DOHH2 (cell line): ENCODE measurements around the gene LRRC23.
A peak's percentile ranks its signal among the peaks of the same experiment; 100 is the strongest.

Source experiments
- CTCF ChIP-seq: fragments of 200-600 bp; sonication (generic); IDR thresholded peaks from one replicate; pipeline ENCODE4 v1.5.1; 2014; ENCODE audit warnings: antibody characterized with exemption, mild to moderate bottlenecking, low read depth, low read length; ENCODE audit not compliant: poor library complexity, severe bottlenecking
- EZH2phosphoT487 ChIP-seq: fragments of 200-600 bp; sonication (generic); IDR thresholded peaks from 2 replicates; pipeline ENCODE4 v1.6.1; 2017; ENCODE audit warnings: borderline replicate concordance, mild to moderate bottlenecking, antibody characterized with exemption, low read length, moderate library complexity, mixed read lengths

GRCh38 chr12:6950401-6950801, 45.8 kb downstream of the LRRC23 start:
- TF ChIP-seq EZH2phosphoT487 (no peak), CTCF (peak; percentile 85)
